Right lobe of liver (tissue), 4 donors: ENCODE results near the gene CLEC1B.

Source experiments
- POLR2A ChIP-seq: fragments of 450-650 bp; IDR thresholded peaks from one replicate; pipeline ENCODE4 v1.6.1; 2017; ENCODE audit warnings: antibody characterized with exemption, mild to moderate bottlenecking
- TF ChIP-seq, protein P1 (sequence below), 4 donors: fragments of 200-600 bp in 3 of 4; fragments of 450-650 bp in 1 of 4; IDR thresholded peaks; one replicate each; pipeline versions ENCODE4 v1.5.1 to v1.8.0; 2016 to 2022; ENCODE audit warnings: antibody characterized with exemption in 4 of 4, mild to moderate bottlenecking in 2 of 4
- donor health status: DM: no; HTN: no; CAD: no.
- donor health status: DM: no; HTN: no; CAD: no.
- donor health status: DM: no; HTN: yes; CAD: no.

DNA sequence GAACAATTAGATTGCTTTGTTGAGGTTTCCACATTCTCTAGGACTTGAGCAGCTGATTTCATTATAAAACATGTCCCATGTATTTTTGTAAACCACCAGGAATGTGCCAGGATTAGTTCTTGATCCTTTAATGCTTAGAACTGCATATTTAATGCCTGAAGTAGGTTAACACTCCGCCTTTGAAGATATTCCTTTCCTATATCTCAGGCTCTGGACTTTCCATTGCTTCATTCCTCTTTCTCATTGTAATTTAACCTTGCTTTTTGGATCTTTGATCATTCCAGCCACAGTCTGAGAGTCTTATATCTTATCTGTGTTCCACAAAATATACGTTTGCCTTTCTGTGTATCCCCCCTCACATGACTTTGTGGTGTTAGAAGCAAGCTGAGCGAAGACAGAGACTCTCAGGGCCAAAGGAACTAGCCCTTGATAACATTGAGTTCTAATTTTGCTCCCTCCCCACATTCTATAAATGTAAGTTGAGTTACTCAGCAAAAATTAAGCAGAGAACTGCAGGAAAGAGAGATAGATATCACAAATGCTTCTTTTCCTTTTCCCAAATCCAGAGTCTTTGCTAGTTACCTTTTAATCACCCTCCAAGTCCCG lies 2.4 kb upstream of the CLEC1B start:
- TF ChIP-seq, protein P1, sequence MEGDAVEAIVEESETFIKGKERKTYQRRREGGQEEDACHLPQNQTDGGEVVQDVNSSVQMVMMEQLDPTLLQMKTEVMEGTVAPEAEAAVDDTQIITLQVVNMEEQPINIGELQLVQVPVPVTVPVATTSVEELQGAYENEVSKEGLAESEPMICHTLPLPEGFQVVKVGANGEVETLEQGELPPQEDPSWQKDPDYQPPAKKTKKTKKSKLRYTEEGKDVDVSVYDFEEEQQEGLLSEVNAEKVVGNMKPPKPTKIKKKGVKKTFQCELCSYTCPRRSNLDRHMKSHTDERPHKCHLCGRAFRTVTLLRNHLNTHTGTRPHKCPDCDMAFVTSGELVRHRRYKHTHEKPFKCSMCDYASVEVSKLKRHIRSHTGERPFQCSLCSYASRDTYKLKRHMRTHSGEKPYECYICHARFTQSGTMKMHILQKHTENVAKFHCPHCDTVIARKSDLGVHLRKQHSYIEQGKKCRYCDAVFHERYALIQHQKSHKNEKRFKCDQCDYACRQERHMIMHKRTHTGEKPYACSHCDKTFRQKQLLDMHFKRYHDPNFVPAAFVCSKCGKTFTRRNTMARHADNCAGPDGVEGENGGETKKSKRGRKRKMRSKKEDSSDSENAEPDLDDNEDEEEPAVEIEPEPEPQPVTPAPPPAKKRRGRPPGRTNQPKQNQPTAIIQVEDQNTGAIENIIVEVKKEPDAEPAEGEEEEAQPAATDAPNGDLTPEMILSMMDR (IDR thresholded peaks at IDR 0.05), result no peak
- no peak for TF ChIP-seq POLR2A
